Astrocyte (in vitro differentiated cells and primary cell): ENCODE data around the gene KRTAP15-1. TPM values are rescaled to one million over a fixed set of nuclear protein-coding genes. Genes with fewer than 3 reads are reported as not detected.

ENCODE experiments used
- DNase-seq: peaks from one replicate; pipeline ENCODE4 v3.0.0-alpha.2; 2010; ENCODE audit warnings: low read depth
- FAIRE-seq: peaks from 2 replicates; lab custom pipeline; 2011; peaks lifted over from hg19 to GRCh38; lab: Jason Lieb, UNC
- H2AFZ ChIP-seq: 2 replicates; pipeline ENCODE4 v1.6.0; 2012; ENCODE audit warnings: low read depth, low read length, inconsistent platforms
- H3K27ac ChIP-seq: 2 replicates; pipeline ENCODE4 v1.5.1; 2011; ENCODE audit warnings: low read depth, low read length, inconsistent platforms
- H3K27me3 ChIP-seq: 2 replicates; pipeline ENCODE4 v1.6.0; 2011; ENCODE audit warnings: low read length, inconsistent platforms; ENCODE audit not compliant: insufficient read depth
- H3K36me3 ChIP-seq: 2 replicates; pipeline ENCODE4 v1.5.1; 2011; ENCODE audit warnings: low read length, inconsistent platforms; ENCODE audit not compliant: insufficient read depth
- H3K4me1 ChIP-seq: 2 replicates; pipeline ENCODE4 v1.5.1; 2011; ENCODE audit warnings: low read length, inconsistent platforms; ENCODE audit not compliant: insufficient read depth
- H3K4me2 ChIP-seq: 2 replicates; pipeline ENCODE4 v1.6.0; 2012; ENCODE audit warnings: low read length, inconsistent platforms
- H3K4me3 ChIP-seq: 2 replicates; pipeline ENCODE4 v1.5.1; 2011; ENCODE audit warnings: low read depth, mild to moderate bottlenecking, low read length, inconsistent platforms; ENCODE audit not compliant: insufficient read depth
- H3K79me2 ChIP-seq: 2 replicates; pipeline ENCODE4 v1.6.0; 2012; ENCODE audit warnings: mild to moderate bottlenecking, low read length, inconsistent platforms; ENCODE audit not compliant: insufficient read depth
- H3K9ac ChIP-seq: 2 replicates; pipeline ENCODE4 v1.6.0; 2012; ENCODE audit warnings: mild to moderate bottlenecking, low read length, inconsistent platforms
- H3K9me3 ChIP-seq: 2 replicates; pipeline ENCODE4 v1.5.1; 2012; ENCODE audit warnings: low read depth, mild to moderate bottlenecking, low read length, inconsistent platforms; ENCODE audit not compliant: insufficient read depth
- H4K20me1 ChIP-seq: 2 replicates; pipeline ENCODE4 v1.6.0; 2012; ENCODE audit warnings: low read length, inconsistent platforms; ENCODE audit not compliant: insufficient read depth
- H3K27ac Mint-ChIP-seq: one replicate; pipeline ENCODE4 v1.8.0; 2021; ENCODE audit warnings: mild to moderate bottlenecking, mixed read lengths; ENCODE audit not compliant: unreplicated experiment
- H3K27me3 Mint-ChIP-seq: one replicate; pipeline ENCODE4 v1.8.0; 2021; ENCODE audit warnings: low read depth, mixed read lengths; ENCODE audit not compliant: unreplicated experiment
- H3K36me3 Mint-ChIP-seq: one replicate; pipeline ENCODE4 v1.8.0; 2021; ENCODE audit warnings: low read depth, mixed read lengths; ENCODE audit not compliant: unreplicated experiment
- H3K4me1 Mint-ChIP-seq: one replicate; pipeline ENCODE4 v1.8.0; 2021; ENCODE audit warnings: low read depth, mixed read lengths; ENCODE audit not compliant: unreplicated experiment
- H3K4me3 Mint-ChIP-seq: one replicate; pipeline ENCODE4 v1.8.0; 2021; ENCODE audit warnings: mild to moderate bottlenecking, moderate library complexity, mixed read lengths; ENCODE audit not compliant: unreplicated experiment
- H3K9me3 Mint-ChIP-seq: one replicate; pipeline ENCODE4 v1.8.0; 2021; ENCODE audit warnings: mild to moderate bottlenecking, mixed read lengths; ENCODE audit not compliant: unreplicated experiment
- EZH2 ChIP-seq: IDR thresholded peaks from 2 replicates; pipeline ENCODE4 v1.6.1; 2012; ENCODE audit warnings: mild to moderate bottlenecking, low read length, inconsistent platforms; ENCODE audit not compliant: insufficient read depth
- total RNA-seq: library from RNA; stranded (reverse); gene quantifications from 2 replicates; pipeline ENCODE4 v1.2.1, GENCODE V29; 2021
- TF ChIP-seq, protein P1 (sequence below): IDR thresholded peaks from 2 replicates; pipeline ENCODE4 v1.5.1; 2011; ENCODE audit warnings: low read depth, mild to moderate bottlenecking, inconsistent platforms, low read length, moderate library complexity; ENCODE audit not compliant: insufficient read depth

The KRTAP15-1 gene
- total RNA-seq, 1 donor from 2014 or later, result not detected

- Histone ChIP-seq H3K4me2 (no peak within 1 kb of the TSS), H3K9ac (no peak within 1 kb of the TSS), H3K4me1 (no peaks in the 10 kb centered on the region), H3K27ac (no peak within 1 kb of the TSS), H3K36me3 (no peaks in the 10 kb centered on the region), H3K27me3 (no peaks in the 10 kb centered on the region), H2AFZ (no peak within 1 kb of the TSS), H3K79me2 (no peaks in the 10 kb centered on the region), H3K9me3 (peaks cover 8% of the 10 kb centered on the region), H3K4me3 (no peak within 1 kb of the TSS), H4K20me1 (no peaks in the 10 kb centered on the region)
- Mint-ChIP-seq H3K27ac (no peak within 1 kb of the TSS), H3K9me3 (peaks cover 7% of the 10 kb centered on the region), H3K27me3 (no peaks in the 10 kb centered on the region), H3K36me3 (no peaks in the 10 kb centered on the region), H3K4me3 (no peak within 1 kb of the TSS), H3K4me1 (no peaks in the 10 kb centered on the region)
- FAIRE-seq (no peak), DNase-seq (no peak)
- TF ChIP-seq, protein P1, sequence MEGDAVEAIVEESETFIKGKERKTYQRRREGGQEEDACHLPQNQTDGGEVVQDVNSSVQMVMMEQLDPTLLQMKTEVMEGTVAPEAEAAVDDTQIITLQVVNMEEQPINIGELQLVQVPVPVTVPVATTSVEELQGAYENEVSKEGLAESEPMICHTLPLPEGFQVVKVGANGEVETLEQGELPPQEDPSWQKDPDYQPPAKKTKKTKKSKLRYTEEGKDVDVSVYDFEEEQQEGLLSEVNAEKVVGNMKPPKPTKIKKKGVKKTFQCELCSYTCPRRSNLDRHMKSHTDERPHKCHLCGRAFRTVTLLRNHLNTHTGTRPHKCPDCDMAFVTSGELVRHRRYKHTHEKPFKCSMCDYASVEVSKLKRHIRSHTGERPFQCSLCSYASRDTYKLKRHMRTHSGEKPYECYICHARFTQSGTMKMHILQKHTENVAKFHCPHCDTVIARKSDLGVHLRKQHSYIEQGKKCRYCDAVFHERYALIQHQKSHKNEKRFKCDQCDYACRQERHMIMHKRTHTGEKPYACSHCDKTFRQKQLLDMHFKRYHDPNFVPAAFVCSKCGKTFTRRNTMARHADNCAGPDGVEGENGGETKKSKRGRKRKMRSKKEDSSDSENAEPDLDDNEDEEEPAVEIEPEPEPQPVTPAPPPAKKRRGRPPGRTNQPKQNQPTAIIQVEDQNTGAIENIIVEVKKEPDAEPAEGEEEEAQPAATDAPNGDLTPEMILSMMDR, result no peak
- no peak for TF ChIP-seq EZH2
Observed at GRCh38 chr21:30487336-30487735, 47.3 kb downstream of the KRTAP15-1 start, which contains the start of gene KRTAP19-2. Gene KRTAP19-2, minus strand, starts transcription at chr21:30487436. Its CDS starts 88 bp downstream, at chr21:30487348.

Other genes starting within 250 kb of the KRTAP15-1 start
- gene CLDN8, start 224.2 kb upstream of the KRTAP15-1 start, total RNA-seq, result not detected in 2 replicates
- gene KRTAP24-1, start 157.3 kb upstream of the KRTAP15-1 start, total RNA-seq, result not detected in 2 replicates
- gene KRTAP25-1, start 150.8 kb upstream of the KRTAP15-1 start, total RNA-seq, result not detected in 2 replicates
- not detected in 2 replicates for gene KRTAP26-1, start 120.0 kb upstream of the KRTAP15-1 start, total RNA-seq
- not detected in 2 replicates for gene KRTAP27-1, start 102.6 kb upstream of the KRTAP15-1 start, total RNA-seq
- not detected in 2 replicates for gene KRTAP23-1, start 91.7 kb upstream of the KRTAP15-1 start, total RNA-seq
- gene KRTAP13-2, start 68.0 kb upstream of the KRTAP15-1 start, total RNA-seq, result not detected in 2 replicates
- gene KRTAP13-1, start 44.2 kb upstream of the KRTAP15-1 start, total RNA-seq, result not detected in 2 replicates
- not detected in 2 replicates for gene KRTAP13-3, start 14.3 kb upstream of the KRTAP15-1 start, total RNA-seq
- gene KRTAP13-4, start 10.1 kb upstream of the KRTAP15-1 start, total RNA-seq, result not detected in 2 replicates
- not detected in 2 replicates for gene KRTAP19-1, start 40.1 kb downstream of the KRTAP15-1 start, total RNA-seq
- not detected in 2 replicates for gene KRTAP19-2, start 47.2 kb downstream of the KRTAP15-1 start, total RNA-seq
- gene KRTAP19-3, start 51.7 kb downstream of the KRTAP15-1 start, total RNA-seq, result not detected in 2 replicates
- gene KRTAP19-4, start 56.9 kb downstream of the KRTAP15-1 start, total RNA-seq, result not detected in 2 replicates
- not detected in 2 replicates for gene KRTAP19-5, start 61.9 kb downstream of the KRTAP15-1 start, total RNA-seq
- gene KRTAP19-6, start 101.6 kb downstream of the KRTAP15-1 start, total RNA-seq, result not detected in 2 replicates
- gene KRTAP19-7, start 121.0 kb downstream of the KRTAP15-1 start, total RNA-seq, result not detected in 2 replicates
- gene KRTAP22-2, start 150.1 kb downstream of the KRTAP15-1 start, total RNA-seq, result not detected in 2 replicates
- gene KRTAP6-3, start 152.2 kb downstream of the KRTAP15-1 start, total RNA-seq, result not detected in 2 replicates
- gene KRTAP6-2, start 158.6 kb downstream of the KRTAP15-1 start, total RNA-seq, result not detected in 2 replicates
- gene KRTAP22-1, start 160.8 kb downstream of the KRTAP15-1 start, total RNA-seq, result not detected in 2 replicates
- gene KRTAP6-1, start 173.7 kb downstream of the KRTAP15-1 start, total RNA-seq, result not detected in 2 replicates
- gene KRTAP20-1, start 176.2 kb downstream of the KRTAP15-1 start, total RNA-seq, result not detected in 2 replicates
- not detected in 2 replicates for gene KRTAP20-4, start 180.4 kb downstream of the KRTAP15-1 start, total RNA-seq
- not detected in 2 replicates for gene KRTAP20-2, start 194.9 kb downstream of the KRTAP15-1 start, total RNA-seq
- gene KRTAP20-3, start 202.6 kb downstream of the KRTAP15-1 start, total RNA-seq, result not detected in 2 replicates